B cell (primary cell): ENCODE measurements around the gene CCDC85B. TPM values are rescaled to one million over a fixed set of nuclear protein-coding genes. Genes with fewer than 3 reads are reported as not detected.

Experiments
- ATAC-seq: fragments of 200-7000 bp; cut with Tn5 transposase; one replicate; pipeline ENCODE4 v1.10.0; 2021; ENCODE audit warnings: low read depth, mild to moderate bottlenecking, moderate number of reproducible peaks, moderate library complexity
- CTCF ChIA-PET: fragments of 350-600 bp; sonication (Branson Sonifier 250); formaldehyde crosslinking; loops from one replicate; lab custom pipeline; 2021; ENCODE audit warnings: antibody characterized with exemption, inconsistent platforms; lab: Charles Lee
- POLR2A ChIA-PET: fragments of 350-600 bp; sonication (Branson Sonifier 250); formaldehyde crosslinking; loops from one replicate; lab custom pipeline; 2021; ENCODE audit warnings: antibody characterized with exemption; lab: Charles Lee
- DNase-seq: peaks from one replicate; pipeline ENCODE4 v3.0.0; 2013
- H2AFZ ChIP-seq: 2 replicates; pipeline ENCODE4 v1.6.1; 2012; ENCODE audit warnings: mild to moderate bottlenecking, low read depth, low read length; ENCODE audit not compliant: insufficient read depth, poor library complexity, severe bottlenecking
- H3K27ac ChIP-seq, 2 donors: 1 replicate in 1 of 2; 2 replicates in 1 of 2; pipeline ENCODE4 v1.5.1; 2012 to 2013; ENCODE audit warnings: low read length in 2 of 2, mild to moderate bottlenecking in 2 of 2, moderate library complexity in 1 of 2
- H3K27me3 ChIP-seq, 4 experiments: fragments of 200-600 bp in 1 of 4; sonication (generic) in 1 of 4; replicated peaks in 1 of 4; 1 replicate in 2 of 4; 2 replicates in 2 of 4; pipeline versions ENCODE4 v1.6.1 to v1.7.0; 2013 to 2016; ENCODE audit warnings: low read length in 3 of 4, mild to moderate bottlenecking in 2 of 4, mixed read lengths in 1 of 4, moderate library complexity in 1 of 4; ENCODE audit not compliant: insufficient read depth in 4 of 4, control insufficient read depth in 3 of 4; ENCODE audit errors: control extremely low read depth in 1 of 4
- H3K36me3 ChIP-seq, 2 experiments: replicated peaks in 1 of 2; 1 replicate in 1 of 2; 2 replicates in 1 of 2; pipeline versions ENCODE4 v1.6.1 to v1.7.1; 2013; ENCODE audit warnings: low read length in 1 of 2; ENCODE audit not compliant: insufficient read depth in 2 of 2, control insufficient read depth in 1 of 2; ENCODE audit errors: control extremely low read depth in 1 of 2, extremely low read depth in 1 of 2
- H3K4me1 ChIP-seq, 2 donors: fragments of 200-600 bp in 1 of 2; sonication (generic) in 1 of 2; 1 replicate in 1 of 2; 2 replicates in 1 of 2; pipeline versions ENCODE4 v1.5.1 to v1.6.1; 2013 to 2017; ENCODE audit warnings: low read length in 2 of 2; ENCODE audit not compliant: control insufficient read depth in 2 of 2, insufficient read depth in 2 of 2
- H3K4me2 ChIP-seq: replicated peaks from 2 replicates; pipeline ENCODE3; 2012; ENCODE audit warnings: mild to moderate bottlenecking, low read depth, low read length; ENCODE audit not compliant: poor library complexity, severe bottlenecking
- H3K4me3 ChIP-seq, 5 experiments: fragments of 200-600 bp in 1 of 5; sonication (generic) in 1 of 5; 1 replicate in 3 of 5; 2 replicates in 2 of 5; pipeline versions ENCODE4 v1.5.1 to v1.7.0; 2011 to 2016; ENCODE audit warnings: low read length in 4 of 5, mild to moderate bottlenecking in 4 of 5, low read depth in 2 of 5, control low read depth in 1 of 5, moderate library complexity in 1 of 5; ENCODE audit not compliant: insufficient read depth in 1 of 5; ENCODE audit errors: control extremely low read depth in 1 of 5, extremely low read depth in 1 of 5
- H3K79me2 ChIP-seq: fragments of 200-600 bp; sonication (generic); one replicate; pipeline ENCODE4 v1.6.0; 2016; ENCODE audit warnings: low read length; ENCODE audit not compliant: control insufficient read depth, insufficient read depth
- H3K9ac ChIP-seq: fragments of 200-600 bp; sonication (generic); 2 replicates; pipeline ENCODE4 v1.6.1; 2017; ENCODE audit warnings: mild to moderate bottlenecking, low read length, moderate library complexity
- H3K9me3 ChIP-seq, 3 donors: one replicate each; pipeline versions ENCODE4 v1.6.1 to v1.7.1; 2013; ENCODE audit warnings: low read length in 2 of 3; ENCODE audit not compliant: control insufficient read depth in 2 of 3, insufficient read depth in 1 of 3; ENCODE audit errors: control extremely low read depth in 1 of 3
- H4K20me1 ChIP-seq: 2 replicates; pipeline ENCODE4 v1.6.0; 2012; ENCODE audit warnings: mild to moderate bottlenecking, low read length; ENCODE audit not compliant: insufficient read depth, control insufficient read depth, poor library complexity, severe bottlenecking
- H3K27ac Mint-ChIP-seq: one replicate; pipeline ENCODE4 v1.8.0; 2021; ENCODE audit warnings: mixed read lengths
- H3K27me3 Mint-ChIP-seq: one replicate; pipeline ENCODE4 v1.8.0; 2021; ENCODE audit warnings: mixed read lengths
- H3K4me1 Mint-ChIP-seq: one replicate; pipeline ENCODE4 v1.8.0; 2021; ENCODE audit warnings: mixed read lengths
- H3K4me3 Mint-ChIP-seq: one replicate; pipeline ENCODE4 v1.8.0; 2021; ENCODE audit warnings: mixed read lengths
- H3K9me3 Mint-ChIP-seq: one replicate; pipeline ENCODE4 v1.8.0; 2022; ENCODE audit warnings: mixed read lengths; ENCODE audit not compliant: insufficient read depth
- EZH2 ChIP-seq: IDR thresholded peaks from 2 replicates; pipeline ENCODE4 v1.6.1; 2012; ENCODE audit warnings: borderline replicate concordance, low read depth, mild to moderate bottlenecking, moderate library complexity, low read length; ENCODE audit not compliant: insufficient read depth, poor library complexity, severe bottlenecking
- WGBS: methylation state at CpG from one replicate; pipeline ENCODE4 v1.1.5; 2013; ENCODE audit warnings: missing lambda C conversion rate; ENCODE audit not compliant: insufficient coverage; 5-methylcytosine and 5-hydroxymethylcytosine counted together
- intact Hi-C: fragments of 100-400 bp; cut with micrococcal nuclease; formaldehyde crosslinking; loops from one replicate; pipeline ENCODE4 v1.10.0; 2022
- polyA plus RNA-seq: library from polyadenylated mRNA; depleted of rRNA; stranded (reverse); fragments of >200 nt; gene quantifications from 2 replicates; pipeline ENCODE4 v1.2.3, GENCODE V29; 2012
- total RNA-seq, 2 donors: library from RNA; stranded (reverse); fragments of 120-200 nt in 1 of 2; gene quantifications; 1 replicate in 1 of 2; 2 replicates in 1 of 2; pipeline versions ENCODE4 v1.2.3 to v1.2.4, GENCODE V29; 2013 to 2022
- TF ChIP-seq, protein P1 (sequence below): fragments of 200-600 bp; IDR thresholded peaks from one replicate; pipeline ENCODE4 v1.8.0; 2022; ENCODE audit warnings: antibody characterized with exemption, mild to moderate bottlenecking

The CCDC85B gene
- total and polyA plus RNA-seq, 2 donors (not counting 1 experiment from before 2014, with no cell fraction given), result 18.2 to 39.5 TPM

DNA sequence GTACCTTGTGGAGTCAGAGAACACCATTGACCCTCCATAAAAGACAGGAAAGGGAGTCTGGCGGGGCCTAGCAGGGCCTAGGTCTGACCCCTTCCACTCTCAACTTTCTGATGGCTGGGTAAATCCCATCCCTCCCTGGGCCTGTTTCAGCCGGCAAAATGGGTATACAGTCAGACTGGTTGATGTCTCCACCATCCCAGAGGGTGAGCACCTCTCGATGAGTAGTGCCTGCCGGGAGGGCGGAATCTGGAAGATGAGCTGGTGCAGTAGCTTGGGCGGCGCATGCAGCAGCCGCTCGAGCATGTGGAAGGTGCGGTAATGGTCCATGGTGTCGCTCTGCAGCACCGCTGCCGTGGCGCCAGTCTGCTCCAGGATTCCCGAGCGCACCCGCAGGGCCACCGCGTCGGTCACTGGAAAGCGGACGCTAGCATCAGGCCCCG lies 2.7 kb upstream of the CCDC85B start:
- Histone ChIP-seq H3K27me3 (no peaks in the 10 kb centered on the region), H2AFZ (peak overlapping the region; percentile 99), H3K4me3 (peak overlapping the region; percentile 63 to 88 (median 75)), H3K79me2 (peaks cover 40% of the 10 kb centered on the region), H3K9me3 (no peaks in the 10 kb centered on the region), H4K20me1 (peaks cover 26% of the 10 kb centered on the region), H3K4me2 (peak overlapping the region; percentile 99), H3K36me3 (peaks cover 0 to 28% of the 10 kb centered on the region in 2 experiments), H3K9ac (peak overlapping the region; percentile 96), H3K4me1 (peaks cover 42 to 57% of the 10 kb centered on the region in 2 donors), H3K27ac (peak overlapping the region; percentile 85)
- H3K4me3 Mint-ChIP-seq, result peak overlapping the region; percentile 98
- H3K9me3 Mint-ChIP-seq, result no peaks in the 10 kb centered on the region
- CTCF ChIA-PET, result interaction anchor here (0.6 to 15.5 kb wide), 32 partner anchors 9 to 515 kb away, joined by 3 to 244 read pairs (median 6); partner anchors contain the start of genes BANF1, C11orf68, CFL1 and CTSW
- H3K4me1 Mint-ChIP-seq, result peaks cover 61% of the 10 kb centered on the region
- intact Hi-C loops, result loop anchor here (1.0 to 2.0 kb wide), 6 partner anchors 15 to 115 kb away; partner anchors contain the start of genes BANF1, C11orf68, DRAP1 and EFEMP2
- TF ChIP-seq, protein P1, sequence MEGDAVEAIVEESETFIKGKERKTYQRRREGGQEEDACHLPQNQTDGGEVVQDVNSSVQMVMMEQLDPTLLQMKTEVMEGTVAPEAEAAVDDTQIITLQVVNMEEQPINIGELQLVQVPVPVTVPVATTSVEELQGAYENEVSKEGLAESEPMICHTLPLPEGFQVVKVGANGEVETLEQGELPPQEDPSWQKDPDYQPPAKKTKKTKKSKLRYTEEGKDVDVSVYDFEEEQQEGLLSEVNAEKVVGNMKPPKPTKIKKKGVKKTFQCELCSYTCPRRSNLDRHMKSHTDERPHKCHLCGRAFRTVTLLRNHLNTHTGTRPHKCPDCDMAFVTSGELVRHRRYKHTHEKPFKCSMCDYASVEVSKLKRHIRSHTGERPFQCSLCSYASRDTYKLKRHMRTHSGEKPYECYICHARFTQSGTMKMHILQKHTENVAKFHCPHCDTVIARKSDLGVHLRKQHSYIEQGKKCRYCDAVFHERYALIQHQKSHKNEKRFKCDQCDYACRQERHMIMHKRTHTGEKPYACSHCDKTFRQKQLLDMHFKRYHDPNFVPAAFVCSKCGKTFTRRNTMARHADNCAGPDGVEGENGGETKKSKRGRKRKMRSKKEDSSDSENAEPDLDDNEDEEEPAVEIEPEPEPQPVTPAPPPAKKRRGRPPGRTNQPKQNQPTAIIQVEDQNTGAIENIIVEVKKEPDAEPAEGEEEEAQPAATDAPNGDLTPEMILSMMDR, result no peak
- TF ChIP-seq EZH2, result no peak
- H3K27ac Mint-ChIP-seq, result peak overlapping the region; percentile 98
- POLR2A ChIA-PET, result interaction anchor here (0.6 to 6.2 kb wide), 19 partner anchors 10 to 1109 kb away, joined by 3 to 65 read pairs (median 6); partner anchors contain the start of genes BANF1, C11orf68, CFL1 and DRAP1
- 6% methylated on average over 22 of the region's 23 CpGs for WGBS
- ATAC-seq, result no peak
- DNase-seq, result no peak
- no peaks in the 10 kb centered on the region for H3K27me3 Mint-ChIP-seq
